Activated CD4-positive, alpha-beta T cell treated with anti-CD3 and anti-CD28 coated beads for 36 hours (primary cell): ENCODE measurements around the gene INPP4B. TPM values are rescaled to one million over a fixed set of nuclear protein-coding genes. Genes with fewer than 3 reads are reported as not detected.

Experiments
- ATAC-seq: fragments of 200-7000 bp; cut with Tn5 transposase; one replicate; pipeline ENCODE4 v1.10.0; 2021; ENCODE audit warnings: mild to moderate bottlenecking, moderate library complexity
- CTCF ChIA-PET: fragments of 350-600 bp; sonication (Branson Sonifier 250); formaldehyde crosslinking; loops from one replicate; lab custom pipeline; 2021; ENCODE audit warnings: antibody characterized with exemption; lab: Charles Lee
- POLR2A ChIA-PET: fragments of 350-600 bp; sonication (Branson Sonifier 250); formaldehyde crosslinking; loops from one replicate; lab custom pipeline; 2021; ENCODE audit warnings: antibody characterized with exemption, inconsistent platforms; lab: Charles Lee
- DNase-seq: peaks from one replicate; pipeline ENCODE4 v3.0.0-alpha.2; 2020
- H3K27ac Mint-ChIP-seq: one replicate; pipeline ENCODE4 v1.8.0; 2021; ENCODE audit warnings: mixed read lengths
- H3K27me3 Mint-ChIP-seq: one replicate; pipeline ENCODE4 v1.8.0; 2021; ENCODE audit warnings: mixed read lengths
- H3K36me3 Mint-ChIP-seq: one replicate; pipeline ENCODE4 v1.8.0; 2021; ENCODE audit warnings: low read depth, mixed read lengths
- H3K4me1 Mint-ChIP-seq: one replicate; pipeline ENCODE4 v1.8.0; 2021; ENCODE audit warnings: mixed read lengths
- H3K4me3 Mint-ChIP-seq: one replicate; pipeline ENCODE4 v1.8.0; 2021; ENCODE audit warnings: mild to moderate bottlenecking, moderate library complexity, mixed read lengths
- H3K9me3 Mint-ChIP-seq: one replicate; pipeline ENCODE4 v1.8.0; 2021; ENCODE audit warnings: low read depth, mixed read lengths
- intact Hi-C, 2 experiments: fragments of 100-400 bp; cut with DNase I in 1 of 2; cut with micrococcal nuclease in 1 of 2; formaldehyde crosslinking; loops; one replicate each; pipeline versions ENCODE4 v1.14.2 to v1.15.1; 2022 to 2024; cut with DNase I, micrococcal nuclease
- total RNA-seq, 2 experiments: library from RNA; stranded (reverse); gene quantifications; one replicate each; pipeline ENCODE4 v1.2.3, GENCODE V29; 2021

The INPP4B gene
- total RNA-seq, 2 experiments from 2014 or later: 66.6 to 70.7 TPM

DNA sequence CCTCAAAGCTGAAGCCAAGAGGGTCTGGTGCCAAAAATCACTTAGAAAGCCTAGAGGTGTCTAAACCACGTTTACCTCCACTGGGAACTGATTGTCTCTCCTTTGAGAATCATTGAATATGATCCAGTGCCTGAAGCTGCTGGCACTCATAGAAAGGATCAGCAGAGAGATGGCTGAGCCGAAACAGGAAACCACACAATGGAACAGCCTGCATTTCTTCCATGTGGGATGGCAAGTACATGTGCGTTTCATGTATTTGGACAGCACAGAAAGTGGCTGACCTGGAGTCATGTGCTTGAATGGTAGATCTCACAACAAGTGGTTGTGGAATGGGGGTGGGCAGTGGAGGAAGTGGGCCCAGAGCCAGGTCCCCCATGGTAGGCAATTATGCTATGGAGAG, 533.7 kb downstream of the INPP4B start:
- no peak overlapping the region for H3K4me3 Mint-ChIP-seq
- H3K27ac Mint-ChIP-seq: peak overlapping the region; percentile 33
- ATAC-seq (no peak), DNase-seq (no peak)
- POLR2A ChIA-PET: no interaction called here
- CTCF ChIA-PET: interaction anchor here (0.6 to 1.5 kb wide), 2 partner anchors 14 to 417 kb away, joined by 3 read pairs; no protein-coding TSS in a partner anchor
- H3K9me3 Mint-ChIP-seq: no peaks in the 10 kb centered on the region
- H3K27me3 Mint-ChIP-seq: no peaks in the 10 kb centered on the region
- intact Hi-C loops: no loop called here
- H3K36me3 Mint-ChIP-seq: peaks cover 66% of the 10 kb centered on the region
- H3K4me1 Mint-ChIP-seq: peaks cover 53% of the 10 kb centered on the region

DNA sequence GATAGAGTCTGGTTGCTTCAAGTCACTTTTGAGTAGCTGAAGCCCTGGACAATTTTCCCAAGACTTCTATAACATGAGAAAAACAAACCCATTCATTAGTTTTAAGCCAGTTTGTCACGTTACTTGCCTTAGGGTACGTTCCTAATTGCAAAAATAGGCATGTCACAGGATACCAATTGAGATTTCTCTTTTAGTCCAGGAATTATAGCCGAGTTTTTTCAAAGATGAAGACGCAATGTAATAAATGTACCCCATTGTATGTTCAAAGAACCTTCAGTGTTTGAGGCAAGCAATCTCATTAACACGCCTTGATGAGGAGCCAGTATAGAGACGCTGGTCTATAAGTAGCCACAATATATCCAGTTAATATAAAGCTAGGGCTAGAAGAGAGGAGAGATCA, 534.2 kb downstream of the INPP4B start:
- Mint-ChIP-seq H3K4me3 (no peak overlapping the region), H3K27me3 (no peaks in the 10 kb centered on the region), H3K9me3 (no peaks in the 10 kb centered on the region), H3K36me3 (peaks cover 67% of the 10 kb centered on the region), H3K27ac (no peak overlapping the region), H3K4me1 (peaks cover 53% of the 10 kb centered on the region)
- ChIA-PET POLR2A (no interaction called here), CTCF (interaction anchor here (0.6 to 1.5 kb wide), 3 partner anchors 11 to 417 kb away, joined by 3 to 4 read pairs (median 3); no protein-coding TSS in a partner anchor)
- ATAC-seq (no peak), DNase-seq (no peak)
- intact Hi-C loops: no loop called here

DNA sequence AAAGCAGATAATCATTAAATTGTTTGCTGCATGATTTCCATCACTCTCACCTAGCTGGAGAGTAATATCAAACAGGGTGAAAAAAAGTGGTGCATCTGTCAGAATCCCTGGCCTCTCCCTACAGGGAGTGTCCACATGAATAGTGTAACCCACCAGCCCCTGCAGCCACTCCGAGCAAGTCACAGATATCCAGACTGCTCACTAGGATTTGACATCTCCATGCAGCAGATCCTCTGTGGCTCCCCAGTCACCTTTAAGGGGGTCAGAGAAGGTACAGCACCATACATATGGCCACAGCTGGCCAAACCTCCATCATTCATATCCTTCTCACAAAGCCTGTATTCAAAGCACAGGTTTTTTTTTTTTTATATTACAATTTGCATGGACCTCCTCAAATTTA, 536.3 kb downstream of the INPP4B start:
- H3K27me3 Mint-ChIP-seq: no peaks in the 10 kb centered on the region
- H3K36me3 Mint-ChIP-seq: peaks cover 74% of the 10 kb centered on the region
- no peak overlapping the region for H3K4me3 Mint-ChIP-seq
- DNase-seq (no peak), ATAC-seq (no peak)
- H3K9me3 Mint-ChIP-seq: no peaks in the 10 kb centered on the region
- H3K4me1 Mint-ChIP-seq: peaks cover 47% of the 10 kb centered on the region
- CTCF ChIA-PET: interaction anchor here (1.0 to 2.5 kb wide), 2 partner anchors 15 to 27 kb away, joined by 3 to 6 read pairs; no protein-coding TSS in a partner anchor
- intact Hi-C loops: no loop called here
- H3K27ac Mint-ChIP-seq: no peak overlapping the region
- POLR2A ChIA-PET: interaction anchor here (0.9 kb wide), 1 partner anchor 13 kb away, joined by 3 read pairs; no protein-coding TSS in a partner anchor

DNA sequence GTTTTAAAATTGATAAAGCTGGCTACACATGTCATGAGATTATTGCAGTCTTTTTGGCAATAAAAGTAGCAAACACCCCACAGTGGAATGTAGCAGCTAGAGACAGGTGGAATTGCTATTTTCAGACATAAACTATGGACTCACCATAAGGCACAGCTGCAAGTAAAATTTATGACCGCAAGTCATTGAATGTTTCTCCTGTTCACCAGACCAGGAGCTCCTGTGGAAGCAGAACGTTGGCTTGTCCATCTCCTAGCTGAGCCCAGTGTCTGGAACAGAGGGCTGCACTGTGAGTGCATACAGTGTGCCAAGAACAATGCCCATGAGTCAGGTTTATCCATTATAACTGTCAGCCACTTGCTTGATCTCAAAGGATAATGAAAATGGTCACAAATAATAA, 538.2 kb downstream of the INPP4B start:
- POLR2A ChIA-PET: no interaction called here
- peaks cover 44% of the 10 kb centered on the region for H3K4me1 Mint-ChIP-seq
- H3K36me3 Mint-ChIP-seq: peaks cover 67% of the 10 kb centered on the region
- no peak for DNase-seq
- H3K27ac Mint-ChIP-seq: no peak overlapping the region
- H3K9me3 Mint-ChIP-seq: no peaks in the 10 kb centered on the region
- no peak for ATAC-seq
- intact Hi-C loops: no loop called here
- CTCF ChIA-PET: interaction anchor here (0.6 to 1.9 kb wide), 9 partner anchors 9 to 1410 kb away, joined by 3 to 6 read pairs (median 3); no protein-coding TSS in a partner anchor
- H3K4me3 Mint-ChIP-seq: no peak overlapping the region
- no peaks in the 10 kb centered on the region for H3K27me3 Mint-ChIP-seq

DNA sequence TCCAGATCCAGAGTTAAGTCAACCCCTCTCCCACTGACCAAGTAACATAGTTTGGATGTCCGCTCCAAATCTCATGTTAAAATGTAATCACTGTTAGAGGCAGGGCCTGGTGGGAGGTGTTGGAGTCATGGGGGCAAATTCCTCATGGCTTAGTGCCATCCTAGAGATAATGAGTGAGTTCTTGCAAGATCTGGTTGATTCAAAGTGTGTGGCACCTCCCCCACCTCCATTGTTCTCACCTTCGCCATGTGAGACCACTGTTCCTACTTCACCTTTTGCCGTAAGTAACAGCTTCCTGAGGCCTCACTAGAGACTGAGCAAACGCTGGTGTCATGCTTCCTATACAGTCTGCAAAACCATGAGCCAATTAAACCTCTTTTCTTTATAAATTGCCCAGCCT, 548.8 kb downstream of the INPP4B start:
- H3K4me3 Mint-ChIP-seq: no peak overlapping the region
- intact Hi-C loops: no loop called here
- peaks cover 58% of the 10 kb centered on the region for H3K4me1 Mint-ChIP-seq
- ATAC-seq (no peak), DNase-seq (no peak)
- peaks cover 61% of the 10 kb centered on the region for H3K36me3 Mint-ChIP-seq
- ChIA-PET POLR2A (interaction anchor here (0.6 kb wide), 1 partner anchor 117 kb away, joined by 7 read pairs; no protein-coding TSS in a partner anchor), CTCF (interaction anchor here (0.7 kb wide), 1 partner anchor 110 kb away, joined by 3 read pairs; no protein-coding TSS in a partner anchor)
- peaks cover 5% of the 10 kb centered on the region for H3K9me3 Mint-ChIP-seq
- no peaks in the 10 kb centered on the region for H3K27me3 Mint-ChIP-seq
- H3K27ac Mint-ChIP-seq: no peak overlapping the region

DNA sequence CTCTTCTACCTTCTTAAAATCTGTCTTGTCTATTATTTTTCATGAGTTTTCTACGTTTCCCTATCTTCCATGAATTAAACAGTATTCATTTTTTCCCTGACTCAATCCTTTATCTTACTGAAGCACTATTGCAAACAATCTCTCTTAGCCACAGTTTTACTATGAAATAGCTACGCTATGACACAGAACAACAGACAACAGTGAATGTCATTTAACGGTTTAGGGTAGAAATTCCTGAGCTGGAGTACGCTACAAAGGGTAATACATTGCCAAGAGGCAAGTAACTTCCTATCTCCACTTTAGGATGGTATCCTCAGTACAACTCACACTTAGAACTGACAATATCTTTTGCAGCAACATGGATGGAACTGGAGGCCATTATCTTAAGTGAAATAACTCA, 552.6 kb downstream of the INPP4B start:
- POLR2A ChIA-PET: interaction anchor here (0.7 kb wide), 1 partner anchor 11 kb away, joined by 3 read pairs; no protein-coding TSS in a partner anchor
- peaks cover 19% of the 10 kb centered on the region for H3K9me3 Mint-ChIP-seq
- peaks cover 67% of the 10 kb centered on the region for H3K4me1 Mint-ChIP-seq
- no peak overlapping the region for H3K4me3 Mint-ChIP-seq
- no peaks in the 10 kb centered on the region for H3K27me3 Mint-ChIP-seq
- ATAC-seq (no peak), DNase-seq (no peak)
- peak overlapping the region; percentile 3 for H3K27ac Mint-ChIP-seq
- CTCF ChIA-PET: interaction anchor here (0.7 to 3.4 kb wide), 7 partner anchors 10 to 113 kb away, joined by 3 to 19 read pairs (median 4); no protein-coding TSS in a partner anchor
- H3K36me3 Mint-ChIP-seq: peaks cover 62% of the 10 kb centered on the region
- intact Hi-C loops: loop anchor here (1.0 to 5.0 kb wide), 3 partner anchors 21 to 274 kb away; no protein-coding TSS in a partner anchor

DNA sequence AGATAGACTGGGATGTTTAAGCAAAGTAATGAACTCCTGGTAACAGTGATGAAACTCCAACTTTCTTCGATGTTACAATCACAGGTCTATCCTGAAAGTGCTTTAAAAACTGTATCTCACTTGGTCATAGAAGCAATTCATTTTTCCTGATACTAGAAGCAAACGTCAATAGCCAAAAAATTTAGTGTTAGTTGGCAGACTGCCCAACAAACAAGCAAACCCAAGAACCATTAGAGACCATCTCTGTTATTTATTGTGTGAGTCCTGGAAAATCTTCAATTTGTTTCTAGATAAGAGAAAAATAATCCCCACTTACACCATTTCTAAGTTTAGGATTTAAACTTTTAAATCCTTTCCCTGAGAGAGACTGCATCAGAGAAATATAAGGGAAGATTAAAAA, 553.9 kb downstream of the INPP4B start:
- Mint-ChIP-seq H3K4me1 (peaks cover 62% of the 10 kb centered on the region), H3K4me3 (no peak overlapping the region), H3K36me3 (peaks cover 60% of the 10 kb centered on the region), H3K9me3 (peaks cover 19% of the 10 kb centered on the region), H3K27ac (peak overlapping the region; percentile 65), H3K27me3 (no peaks in the 10 kb centered on the region)
- ChIA-PET POLR2A (no interaction called here), CTCF (interaction anchor here (1.1 to 3.4 kb wide), 2 partner anchors 9 kb away, joined by 7 to 19 read pairs; no protein-coding TSS in a partner anchor)
- intact Hi-C loops: loop anchor here (5.0 kb wide), 2 partner anchors 260 to 275 kb away; no protein-coding TSS in a partner anchor
- DNase-seq (no peak), ATAC-seq (no peak)

DNA sequence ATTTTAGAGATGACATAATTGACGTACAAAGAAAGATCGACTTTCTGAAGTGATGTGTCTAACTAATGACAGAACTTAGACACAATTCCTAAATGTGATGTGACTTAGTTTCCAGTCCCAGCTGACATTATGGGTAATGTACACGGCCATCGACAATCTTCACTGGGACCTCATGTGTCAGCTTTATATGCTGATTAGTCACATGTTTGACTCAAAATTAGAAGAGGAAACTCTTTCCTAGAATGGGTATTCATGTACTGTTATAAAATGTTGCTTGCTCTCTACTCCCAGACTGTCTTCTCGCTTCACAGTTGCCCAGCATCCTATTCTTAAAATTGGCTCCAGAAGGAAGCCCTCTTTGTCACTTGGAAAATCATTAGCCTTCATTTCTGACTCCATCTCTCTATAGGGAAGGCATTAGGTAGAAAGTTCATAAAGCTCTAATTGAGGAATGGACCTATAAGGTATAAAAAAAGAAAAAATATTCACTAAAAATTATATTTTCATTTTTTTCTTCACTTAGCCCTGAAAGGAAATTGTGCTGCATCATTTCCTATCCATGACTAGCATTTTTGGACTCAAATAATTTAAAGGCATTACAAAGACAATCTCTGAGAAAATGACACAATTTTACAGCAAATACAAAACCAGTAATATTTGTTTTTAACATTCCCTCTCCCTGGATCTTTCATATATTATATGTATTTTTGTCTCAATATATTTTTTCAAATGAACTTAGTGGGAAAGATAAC, 554.6 kb downstream of the INPP4B start:
- Mint-ChIP-seq H3K4me1 (peaks cover 66% of the 10 kb centered on the region), H3K4me3 (no peak overlapping the region), H3K9me3 (peaks cover 19% of the 10 kb centered on the region), H3K27me3 (no peaks in the 10 kb centered on the region), H3K27ac (peak overlapping the region; percentile 73), H3K36me3 (peaks cover 65% of the 10 kb centered on the region)
- peak; percentile 32 for DNase-seq
- CTCF ChIA-PET: interaction anchor here (0.8 to 1.1 kb wide), 4 partner anchors 9 to 276 kb away, joined by 3 to 7 read pairs (median 3); no protein-coding TSS in a partner anchor
- intact Hi-C loops: loop anchor here (2.0 to 5.0 kb wide), 3 partner anchors 113 to 276 kb away; no protein-coding TSS in a partner anchor
- POLR2A ChIA-PET: no interaction called here
- ATAC-seq: peak; percentile 72

DNA sequence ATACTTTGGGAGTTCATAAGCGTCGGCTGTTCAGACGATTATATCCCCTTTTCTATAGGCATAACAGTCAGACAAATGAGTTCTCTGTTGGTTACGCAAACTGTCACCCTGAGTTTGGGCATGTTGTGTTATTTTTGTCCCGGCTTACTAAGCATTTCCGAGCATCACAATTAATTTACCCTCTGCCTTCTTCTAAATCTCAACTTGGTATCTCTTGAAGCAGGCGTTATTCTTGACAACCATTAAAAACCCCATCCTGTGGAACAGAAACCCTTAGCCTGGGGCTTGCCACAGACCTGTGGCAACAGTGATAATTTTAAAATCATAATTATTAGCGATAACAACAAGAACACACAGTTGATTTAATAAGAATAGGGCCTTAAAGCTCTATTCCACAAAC, 558.7 kb downstream of the INPP4B start:
- peaks cover 34% of the 10 kb centered on the region for H3K4me1 Mint-ChIP-seq
- no peak for DNase-seq
- H3K36me3 Mint-ChIP-seq: peaks cover 36% of the 10 kb centered on the region
- H3K4me3 Mint-ChIP-seq: no peak overlapping the region
- peaks cover 14% of the 10 kb centered on the region for H3K9me3 Mint-ChIP-seq
- no peak for ATAC-seq
- intact Hi-C loops: loop anchor here (10.0 kb wide), 2 partner anchors 557 to 897 kb away; partner anchors contain the start of genes INPP4B (in 1 of the 2) and USP38 (in 1 of the 2)
- POLR2A ChIA-PET: interaction anchor here (0.9 kb wide), 1 partner anchor 537 kb away, joined by 4 read pairs; no protein-coding TSS in a partner anchor
- no peaks in the 10 kb centered on the region for H3K27me3 Mint-ChIP-seq
- no peak overlapping the region for H3K27ac Mint-ChIP-seq
- CTCF ChIA-PET: interaction anchor here (0.9 to 2.4 kb wide), 5 partner anchors 8 to 115 kb away, joined by 3 to 7 read pairs (median 4); no protein-coding TSS in a partner anchor

DNA sequence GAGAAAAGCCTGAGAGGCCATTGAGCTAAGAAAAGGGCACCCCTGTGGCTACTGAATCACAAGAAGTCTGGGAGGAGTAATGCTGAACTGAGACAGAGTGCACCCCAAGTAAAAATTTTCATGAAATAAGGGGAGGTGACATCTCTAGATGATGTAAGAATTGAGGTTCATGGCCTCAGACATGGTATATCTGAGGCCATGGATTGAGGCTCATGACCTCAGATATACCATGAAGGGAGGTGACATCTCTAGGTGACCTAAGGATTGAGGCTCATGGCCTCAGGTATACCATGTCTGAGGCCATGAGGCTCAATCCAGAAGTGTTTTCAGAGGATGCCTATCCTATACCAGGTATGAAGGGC, 560.9 kb downstream of the INPP4B start:
- intact Hi-C loops: loop anchor here (10.0 kb wide), 2 partner anchors 560 to 900 kb away; partner anchors contain the start of genes INPP4B (in 1 of the 2) and USP38 (in 1 of the 2)
- H3K36me3 Mint-ChIP-seq: peaks cover 25% of the 10 kb centered on the region
- no peak overlapping the region for H3K4me3 Mint-ChIP-seq
- DNase-seq (no peak), ATAC-seq (peak; percentile 66)
- peaks cover 19% of the 10 kb centered on the region for H3K4me1 Mint-ChIP-seq
- H3K27ac Mint-ChIP-seq: no peak overlapping the region
- peaks cover 8% of the 10 kb centered on the region for H3K9me3 Mint-ChIP-seq
- CTCF ChIA-PET: interaction anchor here (1.3 to 3.7 kb wide), 4 partner anchors 9 to 23 kb away, joined by 3 to 40 read pairs (median 12); no protein-coding TSS in a partner anchor
- H3K27me3 Mint-ChIP-seq: no peaks in the 10 kb centered on the region
- POLR2A ChIA-PET: no interaction called here
